GM18873 (cell line): ENCODE measurements around the gene HDC.

Experiments
- ATAC-seq: cut with Tn5 transposase; IDR thresholded peaks from one replicate; pipeline ENCODE4 v1.9.1; 2021; ENCODE audit warnings: mild to moderate bottlenecking, moderate library complexity, moderate number of reproducible peaks; ENCODE audit not compliant: unreplicated experiment, low FRiP score

The HDC gene

GRCh38 chr15:50265620-50266019, at the start of gene HDC:
Gene HDC (minus strand): TSS chr15:50265726. CDS start chr15:50265623, 103 bp downstream.
- ATAC-seq: no peak

GRCh38 chr15:50312636-50313035, 47.1 kb upstream of the HDC start:
- no peak for ATAC-seq

GRCh38 chr15:50307799-50308198, 42.3 kb upstream of the HDC start:
- no peak for ATAC-seq

- no peak for ATAC-seq
These were observed 39.3 kb upstream of the HDC start for GRCh38 chr15:50304836-50305235.

GRCh38 chr15:50302581-50302980, 37.1 kb upstream of the HDC start:
- no peak for ATAC-seq

- ATAC-seq: no peak
These were observed 32.8 kb upstream of the HDC start for GRCh38 chr15:50298340-50298739.

GRCh38 chr15:50295966-50296365, 30.4 kb upstream of the HDC start:
- ATAC-seq: no peak

- ATAC-seq: no peak
These were observed 24.2 kb upstream of the HDC start for GRCh38 chr15:50289749-50290148.

- ATAC-seq: no peak
These were observed 22.0 kb upstream of the HDC start for GRCh38 chr15:50287324-50288116.

- ATAC-seq: no peak
These were observed 15.9 kb upstream of the HDC start for GRCh38 chr15:50281427-50281826.

- ATAC-seq: no peak
These were observed 14.7 kb upstream of the HDC start for GRCh38 chr15:50280271-50280670.

GRCh38 chr15:50278496-50278895, 13.0 kb upstream of the HDC start:
- ATAC-seq: no peak

GRCh38 chr15:50277370-50277769, 11.8 kb upstream of the HDC start:
- ATAC-seq: no peak

- ATAC-seq: no peak
These were observed 10.4 kb upstream of the HDC start for GRCh38 chr15:50275908-50276307.

- no peak for ATAC-seq
These were observed 9.6 kb upstream of the HDC start for GRCh38 chr15:50275091-50275490.

- no peak for ATAC-seq
These were observed 2.1 kb upstream of the HDC start for GRCh38 chr15:50267577-50267976.

GRCh38 chr15:50262533-50262932, 3.0 kb downstream of the HDC start:
- ATAC-seq: no peak

- no peak for ATAC-seq
These were observed 3.5 kb downstream of the HDC start for GRCh38 chr15:50261981-50262380.

- no peak for ATAC-seq
These were observed 4.5 kb downstream of the HDC start for GRCh38 chr15:50260969-50261496.

GRCh38 chr15:50259276-50259675, 6.2 kb downstream of the HDC start:
- no peak for ATAC-seq

GRCh38 chr15:50257924-50258323, 7.6 kb downstream of the HDC start:
- no peak for ATAC-seq

- no peak for ATAC-seq
These were observed 8.2 kb downstream of the HDC start for GRCh38 chr15:50257332-50257731.
